Measurements from ENCODE around the gene EEF1E1.

Gene EEF1E1

GRCh38 chr6:8114956-8115355 lies 12.6 kb upstream of the EEF1E1 start:
- no peaks in the 10 kb centered on the region for H3K27me3 ChIP-seq (replicated peaks; ENCODE audit: control insufficient read depth, insufficient read depth, low read length, poor library complexity, severe bottlenecking)
- DNase-seq: no peak
- no peak overlapping the region for H3K4me3 ChIP-seq (ENCODE audit: insufficient read depth, low read depth, low read length, poor library complexity, severe bottlenecking)
- H3K36me3 ChIP-seq (ENCODE audit: control insufficient read depth, insufficient read depth, low read length): no peaks in the 10 kb centered on the region
- H3K27ac ChIP-seq (ENCODE audit: insufficient read depth, low read length, poor library complexity, severe bottlenecking): no peak overlapping the region
- H3K9me3 ChIP-seq (ENCODE audit: control insufficient read depth, low read length): no peaks in the 10 kb centered on the region
- no peaks in the 10 kb centered on the region for H3K4me1 ChIP-seq (ENCODE audit: control insufficient read depth, insufficient read depth, low read length, poor library complexity, severe bottlenecking)

GRCh38 chr6:8113131-8113654 lies 10.8 kb upstream of the EEF1E1 start:
- no peaks in the 10 kb centered on the region for H3K27me3 ChIP-seq (replicated peaks; ENCODE audit: control insufficient read depth, insufficient read depth, low read length, poor library complexity, severe bottlenecking)
- H3K27ac ChIP-seq (ENCODE audit: insufficient read depth, low read length, poor library complexity, severe bottlenecking): no peak overlapping the region
- H3K4me3 ChIP-seq (ENCODE audit: insufficient read depth, low read depth, low read length, poor library complexity, severe bottlenecking): no peak overlapping the region
- no peaks in the 10 kb centered on the region for H3K4me1 ChIP-seq (ENCODE audit: control insufficient read depth, insufficient read depth, low read length, poor library complexity, severe bottlenecking)
- DNase-seq: no peak
- H3K9me3 ChIP-seq (ENCODE audit: control insufficient read depth, low read length): no peaks in the 10 kb centered on the region
- no peaks in the 10 kb centered on the region for H3K36me3 ChIP-seq (ENCODE audit: control insufficient read depth, insufficient read depth, low read length)

DNA sequence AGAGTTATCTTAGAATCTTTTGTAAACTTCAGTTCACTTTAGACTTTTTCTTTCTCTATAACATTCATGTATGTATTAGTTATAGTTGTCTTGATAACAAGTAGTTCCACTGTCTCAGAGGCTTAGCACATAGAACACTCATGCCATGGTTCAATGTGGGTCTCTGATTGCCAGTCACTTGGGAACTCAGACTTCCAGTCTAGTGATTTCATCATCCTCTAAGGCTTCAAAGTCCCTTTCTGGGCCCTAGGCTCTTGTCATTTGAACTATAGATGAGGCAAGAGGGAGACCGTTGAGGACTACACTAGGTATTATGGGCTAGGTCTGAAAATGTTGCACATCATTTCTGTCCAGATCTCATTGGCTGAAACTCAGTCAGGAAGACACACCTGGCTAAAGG lies 8.4 kb upstream of the EEF1E1 start:
- no peaks in the 10 kb centered on the region for H3K9me3 ChIP-seq (ENCODE audit: control insufficient read depth, low read length)
- DNase-seq: no peak
- no peaks in the 10 kb centered on the region for H3K4me1 ChIP-seq (ENCODE audit: control insufficient read depth, insufficient read depth, low read length, poor library complexity, severe bottlenecking)
- H3K36me3 ChIP-seq (ENCODE audit: control insufficient read depth, insufficient read depth, low read length): no peaks in the 10 kb centered on the region
- H3K27ac ChIP-seq (ENCODE audit: insufficient read depth, low read length, poor library complexity, severe bottlenecking): no peak overlapping the region
- H3K4me3 ChIP-seq (ENCODE audit: insufficient read depth, low read depth, low read length, poor library complexity, severe bottlenecking): no peak overlapping the region
- peaks cover 1% of the 10 kb centered on the region for H3K27me3 ChIP-seq (replicated peaks; ENCODE audit: control insufficient read depth, insufficient read depth, low read length, poor library complexity, severe bottlenecking)

DNA sequence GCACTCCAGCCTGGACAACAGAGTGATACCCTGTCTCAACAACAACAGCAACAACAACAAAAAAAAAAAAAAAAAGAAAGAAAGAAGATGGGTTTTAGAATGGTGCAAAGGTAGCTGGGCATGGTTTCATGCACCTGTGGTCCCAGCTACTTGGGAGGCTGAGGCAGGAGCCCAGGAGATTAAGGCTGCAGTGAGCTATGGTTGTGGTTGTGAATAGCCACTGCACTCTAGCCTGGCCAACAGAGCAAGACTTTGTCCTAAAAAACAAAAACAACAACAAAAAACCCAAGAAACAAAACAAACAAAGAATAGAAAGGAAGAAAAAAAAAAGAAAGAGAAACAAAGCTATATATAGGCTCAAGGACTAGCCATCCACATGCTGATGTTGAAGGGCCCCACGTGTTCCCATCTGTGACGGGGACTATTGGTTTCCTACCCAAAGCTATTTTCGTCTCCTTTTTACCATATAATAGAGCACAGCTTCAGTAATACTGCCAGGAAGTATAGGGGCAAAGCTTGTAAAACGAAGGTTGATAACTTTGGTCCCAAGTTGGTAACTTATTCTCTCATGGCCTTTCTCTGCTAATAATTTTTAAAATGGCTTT lies 7.9 kb upstream of the EEF1E1 start:
- Histone ChIP-seq H3K27ac (ENCODE audit: insufficient read depth, low read length, poor library complexity, severe bottlenecking) (no peak overlapping the region), H3K4me3 (ENCODE audit: insufficient read depth, low read depth, low read length, poor library complexity, severe bottlenecking) (no peak overlapping the region), H3K36me3 (ENCODE audit: control insufficient read depth, insufficient read depth, low read length) (no peaks in the 10 kb centered on the region), H3K4me1 (ENCODE audit: control insufficient read depth, insufficient read depth, low read length, poor library complexity, severe bottlenecking) (no peaks in the 10 kb centered on the region), H3K27me3 (replicated peaks; ENCODE audit: control insufficient read depth, insufficient read depth, low read length, poor library complexity, severe bottlenecking) (peaks cover 3% of the 10 kb centered on the region), H3K9me3 (ENCODE audit: control insufficient read depth, low read length) (no peaks in the 10 kb centered on the region)
- no peak for DNase-seq

DNA sequence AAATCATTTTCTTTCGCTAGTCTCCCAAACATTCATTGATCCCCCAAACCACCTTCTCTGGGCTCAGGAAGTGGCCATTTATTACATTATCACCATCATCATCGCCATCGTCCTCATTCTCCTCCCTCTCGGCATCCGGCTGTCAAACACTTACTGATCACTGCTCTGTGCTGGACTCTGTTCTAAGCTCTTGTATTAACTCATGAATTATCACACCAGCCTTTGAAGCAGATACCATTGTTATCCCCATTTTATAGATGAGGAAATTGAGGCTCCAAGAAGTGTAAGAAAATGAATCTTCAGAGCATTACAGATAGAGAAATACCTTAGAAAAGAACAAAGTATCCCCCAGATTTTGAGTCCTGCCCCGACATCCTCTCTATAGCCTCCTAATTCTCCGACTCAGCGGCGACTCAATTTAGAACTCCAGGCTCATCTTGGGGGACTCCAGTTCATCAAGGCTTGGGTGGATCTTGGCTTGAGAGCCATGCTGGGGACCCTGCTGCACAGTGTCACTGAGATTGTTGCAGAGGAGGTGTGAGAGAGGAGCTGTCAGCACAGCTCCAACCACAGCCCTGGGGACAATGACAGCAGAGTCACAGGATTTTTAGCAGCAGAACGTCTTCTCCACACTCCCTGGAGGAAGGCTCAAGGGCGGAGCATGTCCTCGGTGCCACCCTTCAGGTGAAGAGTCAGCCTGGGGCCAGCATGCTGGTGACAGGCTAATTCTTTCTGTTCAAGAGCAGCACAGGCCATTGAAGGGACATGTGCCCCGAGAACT lies 6.6 kb upstream of the EEF1E1 start:
- no peak for DNase-seq
- peaks cover 3% of the 10 kb centered on the region for H3K27me3 ChIP-seq (replicated peaks; ENCODE audit: control insufficient read depth, insufficient read depth, low read length, poor library complexity, severe bottlenecking)

DNA sequence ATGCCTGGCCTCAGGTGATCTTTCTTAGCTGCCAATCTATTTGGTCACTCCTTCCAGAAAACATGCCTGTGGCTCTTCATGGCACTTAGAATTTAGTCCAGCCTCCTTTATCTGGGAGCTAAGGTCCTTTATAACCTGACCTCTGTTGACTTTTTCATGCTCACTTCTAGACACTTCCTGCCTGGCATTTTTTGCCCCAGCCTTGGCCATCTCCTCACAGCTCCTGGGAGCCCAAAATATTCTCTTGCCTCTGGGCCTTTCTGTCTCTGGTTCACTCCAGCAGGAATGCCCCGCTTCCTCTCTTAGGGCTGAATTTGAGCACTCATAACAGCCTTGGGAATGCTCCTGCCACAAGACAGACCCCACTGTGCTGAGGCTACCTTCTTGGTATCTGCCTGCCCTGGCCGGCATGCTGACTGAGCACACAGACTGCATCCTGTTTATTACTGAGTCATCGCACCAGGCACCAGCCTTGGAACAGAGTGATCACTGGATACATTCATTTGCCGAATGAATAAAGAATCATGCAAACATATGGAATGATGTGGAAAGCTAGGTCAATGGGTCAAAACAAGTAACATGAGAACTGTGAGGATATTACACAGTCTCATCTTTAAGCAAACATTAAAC lies 5.8 kb upstream of the EEF1E1 start:
- Histone ChIP-seq H3K27ac (ENCODE audit: insufficient read depth, low read length, poor library complexity, severe bottlenecking) (no peak overlapping the region), H3K9me3 (ENCODE audit: control insufficient read depth, low read length) (no peaks in the 10 kb centered on the region), H3K4me3 (ENCODE audit: insufficient read depth, low read depth, low read length, poor library complexity, severe bottlenecking) (no peak overlapping the region), H3K4me1 (ENCODE audit: control insufficient read depth, insufficient read depth, low read length, poor library complexity, severe bottlenecking) (no peaks in the 10 kb centered on the region), H3K27me3 (replicated peaks; ENCODE audit: control insufficient read depth, insufficient read depth, low read length, poor library complexity, severe bottlenecking) (peaks cover 3% of the 10 kb centered on the region), H3K36me3 (ENCODE audit: control insufficient read depth, insufficient read depth, low read length) (no peaks in the 10 kb centered on the region)
- DNase-seq: no peak

More for the DNA sequence above, 6.6 kb upstream of the EEF1E1 start:
- Histone ChIP-seq H3K9me3 (ENCODE audit: control insufficient read depth, low read length) (no peaks in the 10 kb centered on the region), H3K36me3 (ENCODE audit: control insufficient read depth, insufficient read depth, low read length) (no peaks in the 10 kb centered on the region), H3K4me3 (ENCODE audit: insufficient read depth, low read depth, low read length, poor library complexity, severe bottlenecking) (no peak overlapping the region), H3K4me1 (ENCODE audit: control insufficient read depth, insufficient read depth, low read length, poor library complexity, severe bottlenecking) (no peaks in the 10 kb centered on the region), H3K27ac (ENCODE audit: insufficient read depth, low read length, poor library complexity, severe bottlenecking) (no peak overlapping the region)

DNA sequence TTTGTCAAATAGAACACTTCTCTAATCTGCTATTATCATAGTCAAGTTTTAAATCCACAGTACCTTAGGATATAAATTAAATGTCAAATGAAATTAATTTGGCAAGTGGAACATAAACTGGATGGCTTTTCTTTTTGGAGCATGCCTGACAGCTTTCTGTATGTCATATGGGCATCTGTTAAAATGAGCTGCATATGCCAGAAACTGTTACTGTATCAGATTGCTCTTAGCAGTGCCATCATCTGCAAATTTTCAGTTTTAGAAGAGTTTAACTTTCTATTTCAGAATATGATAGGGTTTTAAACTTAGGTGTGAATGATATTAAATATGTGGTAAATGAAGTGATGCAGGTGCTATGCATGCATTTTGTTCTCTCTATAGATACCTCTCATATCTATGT lies 3.4 kb upstream of the EEF1E1 start:
- Histone ChIP-seq H3K4me3 (ENCODE audit: insufficient read depth, low read depth, low read length, poor library complexity, severe bottlenecking) (no peak overlapping the region), H3K36me3 (ENCODE audit: control insufficient read depth, insufficient read depth, low read length) (no peaks in the 10 kb centered on the region), H3K4me1 (ENCODE audit: control insufficient read depth, insufficient read depth, low read length, poor library complexity, severe bottlenecking) (peaks cover 8% of the 10 kb centered on the region), H3K9me3 (ENCODE audit: control insufficient read depth, low read length) (no peaks in the 10 kb centered on the region), H3K27me3 (replicated peaks; ENCODE audit: control insufficient read depth, insufficient read depth, low read length, poor library complexity, severe bottlenecking) (peaks cover 3% of the 10 kb centered on the region), H3K27ac (ENCODE audit: insufficient read depth, low read length, poor library complexity, severe bottlenecking) (no peak overlapping the region)
- DNase-seq: no peak

DNA sequence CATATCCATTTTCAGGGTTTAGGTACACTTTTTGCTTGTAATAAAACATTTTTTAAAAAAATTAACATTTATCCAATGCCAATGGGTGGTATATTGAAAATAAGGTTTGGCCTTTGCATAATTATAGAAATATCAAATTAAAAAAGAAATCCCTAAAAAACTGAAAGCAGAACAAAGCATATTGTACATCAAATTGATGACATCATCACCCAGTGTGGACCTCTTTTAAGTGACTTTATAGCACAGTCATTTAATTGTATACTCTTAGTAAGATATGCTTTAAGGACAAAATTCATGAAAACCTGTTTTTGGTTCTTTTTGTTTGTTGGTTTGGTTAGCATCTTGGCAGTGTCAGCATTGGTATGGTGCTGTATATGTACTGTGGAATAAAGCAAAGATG lies 1.4 kb upstream of the EEF1E1 start:
- no peak overlapping the region for H3K27ac ChIP-seq (ENCODE audit: insufficient read depth, low read length, poor library complexity, severe bottlenecking)
- DNase-seq: no peak
- H3K4me1 ChIP-seq (ENCODE audit: control insufficient read depth, insufficient read depth, low read length, poor library complexity, severe bottlenecking): peaks cover 8% of the 10 kb centered on the region
- H3K36me3 ChIP-seq (ENCODE audit: control insufficient read depth, insufficient read depth, low read length): no peaks in the 10 kb centered on the region
- H3K4me3 ChIP-seq (ENCODE audit: insufficient read depth, low read depth, low read length, poor library complexity, severe bottlenecking): no peak overlapping the region
- H3K27me3 ChIP-seq (replicated peaks; ENCODE audit: control insufficient read depth, insufficient read depth, low read length, poor library complexity, severe bottlenecking): peaks cover 3% of the 10 kb centered on the region
- no peaks in the 10 kb centered on the region for H3K9me3 ChIP-seq (ENCODE audit: control insufficient read depth, low read length)

DNA sequence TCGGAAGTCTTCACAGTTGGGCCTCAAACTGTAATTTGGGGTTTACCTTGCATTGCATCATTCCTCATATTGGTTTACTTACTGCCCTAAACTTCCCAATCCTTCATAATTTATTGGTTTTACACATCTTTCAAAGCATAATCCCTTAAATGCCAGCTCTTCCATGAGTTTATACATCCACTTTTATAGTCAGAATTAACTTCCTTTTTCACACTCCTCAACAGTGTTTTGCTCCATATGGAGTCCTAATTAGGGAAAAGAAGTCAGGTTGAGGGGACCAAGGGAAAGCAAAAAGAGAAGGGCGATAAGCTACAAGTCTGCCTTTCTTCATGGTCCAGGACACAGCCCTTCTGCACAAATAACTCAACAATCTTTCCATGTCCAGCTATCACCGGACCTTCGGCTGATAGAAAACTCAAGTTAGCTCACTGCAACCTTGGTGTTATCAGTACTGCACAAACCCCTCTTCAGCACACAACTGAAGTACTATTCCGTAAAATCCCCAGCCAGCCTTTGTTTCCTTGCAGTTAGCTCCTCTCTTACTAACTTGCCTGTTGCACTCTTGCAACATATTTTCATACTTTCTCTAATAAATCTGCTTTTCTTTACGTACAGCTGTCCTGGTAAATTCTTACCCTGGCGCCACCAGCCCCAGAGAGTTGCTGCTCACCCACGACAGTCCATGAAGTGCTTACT lies 2.0 kb downstream of the EEF1E1 start:
- Histone ChIP-seq H3K9me3 (ENCODE audit: control insufficient read depth, low read length) (no peaks in the 10 kb centered on the region), H3K4me1 (ENCODE audit: control insufficient read depth, insufficient read depth, low read length, poor library complexity, severe bottlenecking) (peaks cover 8% of the 10 kb centered on the region), H3K36me3 (ENCODE audit: control insufficient read depth, insufficient read depth, low read length) (peaks cover 13% of the 10 kb centered on the region), H3K4me3 (ENCODE audit: insufficient read depth, low read depth, low read length, poor library complexity, severe bottlenecking) (no peak overlapping the region), H3K27ac (ENCODE audit: insufficient read depth, low read length, poor library complexity, severe bottlenecking) (no peak overlapping the region), H3K27me3 (replicated peaks; ENCODE audit: control insufficient read depth, insufficient read depth, low read length, poor library complexity, severe bottlenecking) (no peaks in the 10 kb centered on the region)
- DNase-seq: no peak
